ENCODE measurements around the gene TTC12.

The TTC12 gene, protein sequence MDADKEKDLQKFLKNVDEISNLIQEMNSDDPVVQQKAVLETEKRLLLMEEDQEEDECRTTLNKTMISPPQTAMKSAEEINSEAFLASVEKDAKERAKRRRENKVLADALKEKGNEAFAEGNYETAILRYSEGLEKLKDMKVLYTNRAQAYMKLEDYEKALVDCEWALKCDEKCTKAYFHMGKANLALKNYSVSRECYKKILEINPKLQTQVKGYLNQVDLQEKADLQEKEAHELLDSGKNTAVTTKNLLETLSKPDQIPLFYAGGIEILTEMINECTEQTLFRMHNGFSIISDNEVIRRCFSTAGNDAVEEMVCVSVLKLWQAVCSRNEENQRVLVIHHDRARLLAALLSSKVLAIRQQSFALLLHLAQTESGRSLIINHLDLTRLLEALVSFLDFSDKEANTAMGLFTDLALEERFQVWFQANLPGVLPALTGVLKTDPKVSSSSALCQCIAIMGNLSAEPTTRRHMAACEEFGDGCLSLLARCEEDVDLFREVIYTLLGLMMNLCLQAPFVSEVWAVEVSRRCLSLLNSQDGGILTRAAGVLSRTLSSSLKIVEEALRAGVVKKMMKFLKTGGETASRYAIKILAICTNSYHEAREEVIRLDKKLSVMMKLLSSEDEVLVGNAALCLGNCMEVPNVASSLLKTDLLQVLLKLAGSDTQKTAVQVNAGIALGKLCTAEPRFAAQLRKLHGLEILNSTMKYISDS

DNA sequence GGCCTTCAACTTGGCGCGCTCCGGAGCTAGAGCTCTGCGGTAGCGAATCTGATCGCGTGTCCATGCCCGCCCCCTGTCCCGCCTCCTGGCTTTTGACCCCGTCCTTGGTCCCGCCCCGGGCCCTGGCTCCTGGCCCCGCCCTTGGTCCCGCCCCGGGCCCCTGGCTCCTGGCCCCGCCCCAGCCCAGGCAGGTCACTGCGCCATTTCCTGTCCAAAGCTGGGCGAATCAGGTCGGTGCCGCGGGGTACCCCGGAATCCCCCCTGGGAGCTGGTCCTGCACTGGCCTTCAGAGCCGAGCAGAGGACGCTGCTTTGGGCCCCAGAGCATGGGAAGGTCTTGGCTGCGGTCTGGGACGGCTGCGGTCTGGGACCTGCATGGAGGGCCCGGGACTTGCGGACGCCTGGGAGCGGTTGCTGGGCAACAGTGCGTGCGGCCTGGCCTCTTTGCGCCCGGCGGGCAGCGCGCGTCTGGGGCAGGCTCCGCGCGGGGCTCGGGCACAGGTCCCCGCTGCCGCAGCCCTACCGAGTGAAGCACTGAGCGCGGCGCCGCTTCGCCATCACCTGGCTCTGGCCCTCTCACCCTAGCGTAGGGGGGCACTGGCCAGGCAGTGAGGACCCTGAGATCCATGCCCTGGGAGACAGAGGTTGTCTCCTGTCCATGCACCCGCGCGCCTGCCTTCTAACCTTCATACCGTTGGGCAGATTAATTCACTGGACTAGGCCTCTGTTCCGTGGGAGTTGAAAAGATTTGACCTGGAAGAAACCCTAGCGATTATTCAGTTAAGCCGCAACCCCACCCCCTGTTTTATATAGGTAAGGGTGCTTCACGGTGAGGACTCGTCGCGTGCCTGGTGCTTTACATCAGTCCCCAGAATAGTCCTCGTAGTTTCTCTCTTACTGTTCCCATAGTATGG, at the start of gene TTC12:
Gene TTC12, plus strand, starts transcription at position 195 of the 913 bp plus-strand sequence. CDS start 1,675 bp downstream, outside the sequence.
- DNase-seq: peak; percentile 86 to 96

DNA sequence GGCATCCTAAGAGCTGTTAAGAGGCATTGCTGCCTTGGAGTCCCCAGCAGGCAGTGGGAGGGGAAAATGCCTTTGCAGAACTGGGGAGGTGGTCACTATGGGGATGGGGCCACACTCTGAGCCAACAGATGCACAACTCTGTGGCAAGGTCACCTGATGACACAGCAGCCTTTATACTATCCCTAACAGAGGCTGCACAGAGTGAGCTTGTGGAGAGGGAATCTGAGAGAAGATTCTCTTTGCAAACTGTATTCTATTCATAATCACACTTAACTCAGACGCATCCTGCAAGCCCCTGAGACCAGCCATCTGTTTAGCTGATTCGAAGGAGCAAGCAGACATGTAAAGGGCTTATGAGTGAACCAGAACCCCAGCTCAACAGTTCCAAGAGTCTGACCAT, 49.0 kb upstream of the TTC12 start:
- DNase-seq: no peak

DNA sequence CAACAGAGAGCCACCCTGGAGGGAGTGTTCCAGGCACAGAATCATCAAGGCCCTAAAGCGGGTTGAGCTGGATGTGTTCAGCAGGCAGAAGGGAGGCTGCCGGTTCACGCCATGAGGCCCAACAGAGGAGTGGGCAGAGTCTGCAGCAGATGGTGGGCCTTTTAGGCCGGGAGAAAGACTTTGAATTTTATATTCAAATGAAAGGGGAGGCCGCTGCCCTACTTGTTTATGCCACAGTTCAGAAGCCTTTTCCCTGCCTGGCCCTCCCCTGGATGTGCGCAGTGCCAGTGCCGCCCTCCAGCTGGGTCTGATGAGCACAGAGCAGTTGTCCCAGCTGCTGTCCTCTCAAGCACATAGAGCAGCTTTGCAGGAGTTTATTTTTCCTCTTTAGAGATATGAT, 46.9 kb upstream of the TTC12 start:
- DNase-seq: no peak

DNA sequence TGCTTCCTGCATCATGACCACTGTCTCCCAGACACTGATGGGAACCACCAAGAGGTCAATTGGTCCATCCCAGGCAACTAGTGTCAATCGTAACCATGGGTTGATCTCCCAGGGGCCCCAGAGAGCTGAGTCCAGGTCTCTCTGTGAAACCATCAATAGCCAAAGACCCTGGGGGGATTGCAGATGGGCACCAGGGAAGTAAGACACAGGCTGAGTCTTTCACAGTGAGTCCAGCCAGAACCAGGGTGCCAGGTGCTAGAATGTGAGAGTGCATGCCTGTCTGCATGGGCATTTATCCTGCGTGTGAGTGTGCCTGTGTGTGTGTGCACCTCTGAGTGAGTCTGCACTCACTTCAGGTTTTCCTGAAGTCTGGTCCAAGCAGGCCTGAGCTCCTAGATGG, 45.3 kb upstream of the TTC12 start:
- DNase-seq: no peak

DNA sequence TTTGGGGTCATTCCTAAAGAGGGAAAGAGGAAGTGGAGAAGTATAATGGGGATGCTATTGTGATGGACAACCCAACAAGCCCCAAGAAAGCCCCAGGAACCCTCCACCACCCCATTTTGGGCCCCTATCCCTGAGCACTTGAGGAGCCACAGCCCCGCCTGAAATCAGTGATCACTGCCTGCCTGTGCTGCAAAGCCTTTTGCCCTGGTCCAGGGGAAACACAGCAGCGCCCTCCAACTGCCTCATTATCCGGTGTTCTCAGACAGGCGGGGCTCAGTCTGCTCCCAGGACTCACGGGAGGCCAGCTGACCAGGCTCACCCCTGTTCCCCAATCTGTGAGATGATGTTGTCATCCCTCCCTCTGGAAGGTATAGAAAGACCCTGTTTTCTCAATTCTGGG, 44.7 kb upstream of the TTC12 start:
- DNase-seq: no peak

DNA sequence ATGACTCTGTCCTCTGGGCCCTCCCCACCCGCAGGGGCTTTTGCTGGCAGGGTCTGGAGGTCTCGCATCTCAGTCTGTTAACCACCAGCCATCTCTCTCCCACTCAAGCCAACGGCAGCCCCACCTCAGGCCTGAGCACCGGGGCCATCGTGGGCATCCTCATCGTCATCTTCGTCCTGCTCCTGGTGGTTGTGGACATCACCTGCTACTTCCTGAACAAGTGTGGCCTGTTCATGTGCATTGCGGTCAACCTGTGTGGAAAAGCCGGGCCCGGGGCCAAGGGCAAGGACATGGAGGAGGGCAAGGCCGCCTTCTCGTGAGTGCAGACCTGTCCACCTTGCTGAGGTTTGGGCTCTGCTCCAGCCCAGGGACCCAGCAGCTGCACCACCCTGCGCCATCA, 44.3 kb upstream of the TTC12 start:
- DNase-seq: no peak

DNA sequence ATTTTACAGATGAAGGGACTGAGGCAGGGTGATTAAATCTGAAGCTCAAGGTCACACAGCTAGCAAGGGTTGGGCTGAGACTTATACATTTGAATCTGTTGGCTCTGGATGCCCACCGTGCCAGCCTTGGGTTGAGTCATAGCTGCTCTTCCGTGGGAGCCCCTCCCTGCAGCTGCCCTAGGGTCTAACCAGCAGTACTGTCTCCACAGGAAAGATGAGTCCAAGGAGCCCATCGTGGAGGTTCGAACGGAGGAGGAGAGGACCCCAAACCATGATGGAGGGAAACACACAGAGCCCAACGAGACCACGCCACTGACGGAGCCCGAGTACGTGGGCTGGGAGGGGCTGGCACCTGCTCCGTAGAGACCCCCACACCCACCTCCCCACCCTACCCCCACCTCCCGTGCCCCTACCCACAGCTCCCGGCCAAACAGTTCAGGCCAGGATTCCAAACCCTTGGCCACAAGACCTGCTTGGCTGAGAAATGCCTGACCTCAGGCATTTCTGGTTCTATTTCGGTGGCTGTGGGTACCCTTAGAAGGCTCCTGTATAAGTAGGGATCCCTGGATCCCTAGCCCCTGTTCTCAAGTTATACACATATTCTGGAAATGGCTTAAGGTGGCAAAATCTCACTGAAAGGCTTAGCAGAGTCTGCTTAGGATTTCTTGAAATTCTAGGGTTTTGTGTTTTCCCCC, 42.7 kb upstream of the TTC12 start:
- no peak for DNase-seq

DNA sequence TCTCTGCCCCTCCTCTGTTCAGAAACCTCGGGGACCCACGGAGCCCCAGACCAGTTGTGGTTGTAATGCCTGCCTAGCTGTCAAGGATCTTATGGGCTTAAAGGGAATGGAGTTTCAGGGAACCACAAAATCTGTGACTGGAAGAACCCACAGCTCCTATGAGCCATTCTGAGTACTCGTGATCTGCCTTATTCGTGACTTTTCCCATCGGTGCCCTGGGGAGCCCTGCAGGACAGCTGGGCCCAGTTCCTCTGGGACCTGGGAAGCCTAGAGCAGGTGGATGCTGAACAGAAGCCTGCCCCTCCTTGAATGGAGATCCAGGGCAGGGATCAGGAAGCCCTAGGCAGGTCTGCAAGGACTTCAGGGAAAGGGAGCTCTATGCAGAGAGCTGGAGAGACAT, 42.1 kb upstream of the TTC12 start:
- no peak for DNase-seq

DNA sequence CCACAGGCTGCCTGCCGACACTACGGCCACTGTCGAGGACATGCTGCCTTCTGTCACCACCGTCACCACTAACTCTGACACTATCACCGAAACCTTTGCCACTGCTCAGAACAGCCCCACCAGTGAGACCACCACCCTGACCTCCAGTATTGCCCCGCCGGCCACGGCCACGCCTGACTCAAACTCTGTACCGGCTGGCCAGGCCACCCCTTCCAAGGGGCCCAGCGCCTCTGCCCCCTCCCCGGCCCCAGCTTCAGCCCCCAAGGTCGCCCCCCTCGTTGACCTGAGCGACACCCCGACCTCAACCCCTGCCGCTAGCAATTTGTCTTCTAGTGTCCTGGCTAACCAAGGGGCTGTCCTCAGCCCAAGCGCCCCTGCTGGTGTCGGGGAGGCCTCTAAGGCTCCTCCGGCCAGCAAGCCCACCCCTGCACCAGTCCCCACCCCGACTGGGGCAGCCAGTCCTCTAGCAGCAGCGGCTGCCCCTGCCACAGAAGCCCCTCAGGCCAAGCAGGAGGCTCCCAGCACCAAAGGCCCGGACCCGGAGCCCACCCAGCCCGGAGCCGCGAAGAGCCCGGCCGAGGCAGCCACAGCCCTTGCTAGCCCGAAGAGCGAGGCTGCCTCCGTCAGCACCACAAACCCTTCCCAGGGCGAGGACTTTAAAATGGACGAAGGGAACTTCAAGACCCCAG, 41.3 kb upstream of the TTC12 start:
- DNase-seq: no peak

DNA sequence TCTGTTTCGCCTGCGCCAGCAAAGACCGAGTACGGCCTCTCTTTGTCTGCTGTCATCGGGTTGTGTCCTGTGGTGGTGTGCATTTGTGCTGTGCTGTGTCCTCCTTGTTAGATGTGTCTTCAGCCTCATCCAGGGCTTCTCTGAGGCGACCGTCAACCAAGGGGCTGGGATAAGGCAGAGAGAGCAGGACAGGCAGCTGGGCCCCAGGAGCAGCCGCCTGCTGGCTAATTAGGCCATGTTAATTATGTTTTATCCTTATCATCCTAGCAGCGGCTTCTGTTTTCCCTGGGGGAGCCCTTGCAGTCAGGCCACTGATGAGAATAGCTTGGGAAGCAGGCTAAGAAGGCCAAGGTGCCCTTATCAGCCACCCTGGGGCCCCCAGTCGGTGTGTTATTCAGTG, 40.7 kb upstream of the TTC12 start:
- DNase-seq: no peak

DNA sequence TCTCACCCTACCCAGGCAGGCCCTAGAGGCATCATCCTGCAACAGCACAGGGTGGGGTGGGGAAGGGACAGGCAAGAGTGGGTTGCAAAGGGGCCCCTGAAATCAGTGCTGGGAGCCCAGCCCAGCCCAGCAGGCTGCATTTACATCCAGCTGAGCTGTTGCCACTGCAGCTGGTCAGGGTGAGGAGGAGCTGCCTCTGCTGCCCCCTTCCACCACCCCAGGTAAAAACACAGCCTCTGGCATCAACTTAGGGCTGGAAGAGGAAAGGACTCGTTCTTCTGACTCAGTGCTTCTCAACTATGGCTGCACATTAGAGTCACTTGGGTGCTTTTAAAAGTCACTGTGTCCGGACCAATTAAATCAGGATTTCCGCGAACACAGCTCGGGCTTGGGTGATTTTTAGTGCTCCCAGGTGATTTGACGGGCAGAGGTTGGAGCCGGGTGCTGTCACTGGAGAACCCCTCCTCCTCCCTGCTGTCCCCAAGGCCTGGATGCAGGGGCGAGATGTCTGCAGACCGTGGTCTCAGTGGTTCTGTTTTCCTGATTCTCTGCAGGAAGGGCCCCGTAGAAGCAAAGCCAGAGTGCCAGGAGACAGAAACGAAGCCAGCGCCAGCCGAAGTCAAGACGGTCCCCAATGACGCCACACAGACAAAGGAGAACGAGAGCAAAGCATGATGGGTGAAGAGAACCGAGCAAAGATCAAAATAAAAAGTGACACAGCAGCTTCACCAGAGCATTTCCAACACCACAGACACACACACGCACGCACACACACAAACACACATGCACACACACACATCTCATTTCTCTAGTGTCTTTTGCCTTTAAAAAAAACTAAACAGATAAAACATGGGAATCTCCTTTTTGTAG, 39.4 kb upstream of the TTC12 start:
- peak in 1 of 2 experiments; percentile 13 for DNase-seq

DNA sequence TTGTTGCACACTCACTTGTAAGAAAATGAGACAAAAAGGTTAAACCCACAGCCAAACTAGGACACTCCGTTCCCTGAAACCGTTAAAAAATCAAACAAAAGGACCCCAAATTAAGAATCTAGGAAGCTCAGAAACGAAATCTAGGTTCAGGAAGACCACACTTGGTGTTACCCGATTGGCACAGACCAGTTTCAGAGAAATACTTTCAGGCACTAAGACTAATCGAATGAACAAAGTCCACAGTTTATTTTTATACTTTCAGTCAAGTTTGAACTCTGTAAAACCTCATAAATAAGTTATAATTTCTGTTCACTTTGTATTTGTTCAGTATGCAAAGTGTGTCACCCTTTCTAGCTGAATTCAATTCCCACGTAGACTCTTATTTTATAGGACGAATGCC, 38.8 kb upstream of the TTC12 start:
- DNase-seq: no peak

DNA sequence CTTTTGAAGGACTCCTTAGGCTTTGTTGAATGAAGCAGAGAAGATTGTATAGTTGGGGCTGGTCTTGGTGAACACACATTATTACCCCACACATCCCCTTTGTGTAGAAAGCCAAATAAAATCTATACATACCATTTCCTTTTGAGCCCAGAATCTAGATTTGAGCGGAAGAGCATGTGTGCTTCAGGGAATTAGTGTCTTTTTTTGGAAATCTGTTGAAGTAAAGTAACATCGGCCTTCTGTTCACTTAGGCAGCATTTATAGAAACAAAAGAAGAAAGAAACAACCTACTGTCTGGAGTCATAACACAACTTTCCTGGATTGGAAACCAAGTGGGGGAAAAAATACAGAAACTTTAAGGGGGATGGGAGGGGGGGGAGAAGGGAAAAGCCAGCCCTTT, 37.9 kb upstream of the TTC12 start:
- DNase-seq: no peak

DNA sequence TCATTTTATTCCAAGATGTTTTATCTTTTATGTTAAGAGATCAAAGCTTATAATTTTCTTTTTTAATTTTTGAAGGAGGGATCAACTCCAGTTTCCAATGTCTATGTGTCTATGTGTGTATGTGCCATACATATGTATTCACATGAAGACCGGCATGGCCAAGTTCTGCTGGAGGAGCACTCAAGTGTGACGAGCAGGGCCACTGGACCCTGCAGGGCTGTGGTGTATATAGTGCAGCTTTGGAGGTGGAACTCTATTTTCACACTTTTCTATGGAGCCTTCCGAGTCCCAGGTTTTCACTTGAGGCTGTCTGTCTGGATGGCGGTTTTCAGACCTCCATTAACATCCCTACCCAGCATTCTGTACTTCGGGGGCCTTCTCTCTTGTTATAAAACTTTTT, 36.5 kb upstream of the TTC12 start:
- DNase-seq: no peak

DNA sequence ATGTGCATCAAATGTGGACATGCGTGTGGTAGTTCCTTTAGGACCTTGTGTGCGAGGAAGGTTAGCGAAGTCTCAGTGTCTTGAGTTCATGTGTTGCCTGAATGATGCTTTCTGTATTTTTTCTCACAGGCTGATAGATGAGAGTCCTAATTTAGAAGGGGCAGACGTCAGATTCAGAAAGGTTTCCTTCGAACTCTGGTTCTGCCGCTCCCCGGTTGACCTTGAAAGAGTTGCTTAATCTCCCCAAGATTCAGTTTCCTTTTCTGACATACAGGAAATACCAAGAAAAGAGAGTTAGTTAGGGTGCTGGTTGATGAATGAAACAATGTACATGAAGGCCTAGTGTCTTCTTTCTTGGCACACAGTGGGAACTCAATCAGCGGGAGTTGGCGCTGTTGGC, 35.9 kb upstream of the TTC12 start:
- no peak for DNase-seq

DNA sequence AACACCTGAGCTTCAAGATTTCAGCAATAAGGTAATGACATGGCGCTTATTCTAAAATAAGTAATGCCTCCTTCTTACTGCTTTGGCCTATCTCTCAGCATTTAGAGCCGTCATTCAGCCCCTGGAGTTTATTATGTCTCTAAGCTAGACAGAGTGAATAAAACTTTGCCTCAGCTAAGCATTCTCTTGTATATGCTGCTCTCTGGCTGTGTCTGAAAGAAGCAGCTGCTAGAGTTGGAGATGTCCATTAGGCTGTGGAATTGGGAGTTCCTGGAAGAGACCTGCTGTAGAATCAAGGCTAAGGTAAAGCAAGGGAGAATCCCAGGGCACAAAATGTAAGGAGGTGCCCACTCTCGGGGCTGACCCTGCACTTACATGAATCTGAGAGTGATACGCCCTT, 35.5 kb upstream of the TTC12 start:
- DNase-seq: no peak

DNA sequence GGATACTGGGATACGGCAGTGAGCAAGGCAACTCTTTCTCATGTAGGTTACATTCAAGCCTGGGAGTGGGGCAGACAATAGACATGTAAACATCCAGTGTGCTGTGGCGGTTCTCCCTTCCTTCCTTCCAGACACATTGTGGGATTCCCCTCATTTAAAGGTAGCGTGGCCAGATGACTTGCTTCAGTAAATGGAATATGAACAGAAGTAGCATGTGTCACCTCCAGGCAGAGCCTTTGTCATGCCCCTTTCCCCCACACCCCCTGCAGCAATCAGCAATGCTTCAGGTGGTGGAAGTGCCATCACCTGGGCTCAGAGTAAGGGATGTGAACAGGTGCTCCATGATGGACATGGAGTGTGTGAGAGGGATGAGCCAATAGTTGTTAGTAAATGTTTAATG, 34.8 kb upstream of the TTC12 start:
- no peak for DNase-seq

DNA sequence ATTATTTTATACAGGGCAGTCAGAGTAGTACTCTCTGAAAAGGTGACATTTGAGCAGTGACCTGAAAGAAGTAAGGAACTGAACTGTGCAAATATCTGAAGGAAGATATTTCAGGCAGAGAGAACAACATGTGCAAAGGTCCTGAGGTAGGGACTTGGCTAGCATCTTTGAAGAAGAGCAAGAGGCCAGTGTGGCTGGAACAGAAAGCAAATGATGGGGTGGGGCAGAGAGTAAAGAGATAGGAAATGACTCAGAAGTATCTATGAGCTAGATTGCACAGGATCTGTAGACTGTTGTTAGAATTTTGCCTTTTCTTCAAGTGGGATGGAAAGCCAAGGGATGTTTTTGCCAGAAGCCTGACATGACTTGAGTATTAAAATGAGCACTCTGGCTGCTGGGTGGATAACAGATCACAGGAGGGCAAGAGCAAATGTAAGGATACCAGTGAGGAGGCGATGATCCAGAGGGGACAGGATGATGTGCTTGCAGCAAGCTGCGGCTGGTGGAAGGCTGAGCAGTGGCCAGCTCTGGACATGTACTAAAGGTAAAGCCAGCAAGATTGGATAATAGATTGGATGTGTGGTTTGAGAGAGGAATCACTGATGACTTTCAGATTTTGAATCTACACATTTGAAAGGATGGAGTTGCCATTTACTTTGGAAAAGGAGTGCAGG, 33.2 kb upstream of the TTC12 start:
- DNase-seq: no peak

DNA sequence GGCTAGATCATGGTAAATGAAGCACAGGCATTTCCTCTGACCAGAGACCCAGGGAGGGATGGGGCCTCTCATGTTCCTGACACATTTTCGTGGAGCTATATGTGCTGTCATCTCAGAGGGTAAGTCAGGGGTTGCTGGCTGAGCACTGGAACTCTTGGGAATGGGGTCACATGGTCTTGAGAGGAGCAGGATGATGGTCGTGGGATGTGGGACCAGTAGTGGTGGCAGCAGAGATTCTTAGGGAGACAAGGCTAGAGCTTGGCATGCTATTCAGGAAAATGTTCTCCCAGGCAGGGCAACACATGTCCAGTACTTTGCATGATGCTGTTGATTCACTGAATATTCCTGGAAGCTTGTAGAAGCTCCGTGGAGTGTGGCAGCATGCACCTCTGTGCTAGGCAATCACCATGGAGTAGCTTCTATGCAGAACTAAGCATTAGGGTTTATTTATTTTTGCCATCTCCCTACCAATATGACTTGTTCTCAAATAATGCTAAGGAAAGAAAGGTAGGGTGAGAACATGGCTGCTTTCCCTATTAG, 31.4 kb upstream of the TTC12 start:
- no peak for DNase-seq

DNA sequence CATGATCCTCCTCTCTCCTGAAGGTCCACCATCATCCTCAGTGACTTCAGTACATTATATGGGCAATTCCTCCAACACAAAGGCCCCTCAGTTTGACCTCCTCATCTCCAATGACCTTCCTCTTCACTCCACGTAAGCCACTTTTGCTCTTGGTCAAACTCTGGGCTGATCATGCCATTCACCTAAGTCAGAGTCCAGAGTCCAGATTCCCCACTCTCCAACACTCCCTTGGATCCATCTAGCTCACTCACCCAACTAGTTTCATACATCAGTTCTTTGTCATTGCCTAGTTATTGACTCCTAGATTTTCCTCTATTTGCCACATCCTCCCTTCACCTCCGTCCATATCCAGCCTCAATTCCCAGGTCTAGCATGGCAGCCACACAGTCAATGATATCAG, 30.5 kb upstream of the TTC12 start:
- DNase-seq: no peak

All from SW 1271 (cell line).